ENCODE data around the gene GSTM3.

Gene GSTM3

DNA sequence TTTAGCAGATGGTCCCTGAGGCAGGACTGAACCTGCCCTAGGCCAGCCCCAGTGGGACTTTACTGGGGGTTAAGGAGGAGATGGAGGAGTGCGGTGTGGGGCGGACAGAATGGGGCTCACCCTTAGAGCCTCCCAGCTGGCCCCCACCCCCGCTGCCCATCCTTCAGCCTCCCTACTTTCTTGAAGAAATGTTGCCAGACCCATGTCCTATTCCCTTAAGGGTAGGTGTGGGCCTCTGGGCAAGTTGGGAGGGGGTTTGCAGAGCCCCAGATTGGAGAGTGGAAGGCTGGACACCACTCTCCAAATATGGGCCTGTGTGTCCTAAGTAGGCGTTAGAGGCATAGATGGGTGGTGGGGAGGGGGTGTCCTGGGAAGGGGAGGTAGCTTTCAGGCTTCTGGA is 42.1 kb upstream of the GSTM3 start:
- no peak for DNase-seq (ENCODE audit: low read depth in 1 of 2, low spot score in 1 of 2)
- no peak for TF ChIP-seq JUND (IDR thresholded peaks at IDR 0.05; ENCODE audit: low read depth)
- in situ Hi-C loops (cut with HindIII; ENCODE audit: low pct_unique_long_range_greater_than_20kb, low sequenced_read_pairs) = no loop called here

DNA sequence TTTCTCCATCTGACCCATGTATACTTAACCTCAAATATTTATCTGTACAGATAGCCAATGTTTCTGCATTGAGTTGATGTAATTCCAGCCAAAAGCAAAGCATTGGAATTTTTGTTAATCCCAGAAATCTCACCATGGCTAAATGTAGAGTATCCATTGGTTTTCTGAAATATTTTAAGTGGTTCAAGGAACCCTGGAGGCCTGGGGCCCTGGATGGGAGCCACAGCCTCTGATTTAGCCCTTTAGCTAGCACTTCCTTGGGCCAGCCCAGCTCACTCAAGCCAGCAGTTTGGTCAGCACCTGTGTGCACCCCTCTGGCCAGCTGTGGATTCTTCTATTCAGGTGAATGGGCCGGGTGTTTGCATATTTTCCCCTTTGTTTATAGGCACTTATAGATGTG is 41.7 kb upstream of the GSTM3 start:
- TF ChIP-seq JUND (IDR thresholded peaks at IDR 0.05; ENCODE audit: low read depth) = no peak
- DNase-seq (ENCODE audit: low read depth in 1 of 2, low spot score in 1 of 2) = peak in 1 of 2 experiments; percentile 14
- in situ Hi-C loops (cut with HindIII; ENCODE audit: low pct_unique_long_range_greater_than_20kb, low sequenced_read_pairs) = no loop called here

DNA sequence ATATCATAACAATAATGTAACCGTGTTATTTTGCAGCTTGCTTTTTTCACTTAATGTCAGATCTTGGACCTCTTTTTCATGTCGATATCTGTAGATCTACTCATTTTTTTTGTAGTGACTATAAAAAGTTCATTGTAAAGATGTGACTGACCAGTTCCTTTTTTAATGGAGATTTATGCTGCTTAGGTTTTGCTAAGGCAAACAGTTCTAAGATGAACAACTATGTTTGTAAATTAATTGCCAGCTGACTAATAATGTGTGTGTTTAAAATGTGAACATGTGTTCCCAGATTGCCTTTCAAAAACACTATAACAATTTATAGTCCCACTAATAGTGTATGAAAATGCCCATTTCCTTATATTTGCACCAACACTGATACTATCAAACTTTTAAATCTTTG is 41.0 kb upstream of the GSTM3 start:
- in situ Hi-C loops (cut with HindIII; ENCODE audit: low pct_unique_long_range_greater_than_20kb, low sequenced_read_pairs) = no loop called here
- no peak for TF ChIP-seq JUND (IDR thresholded peaks at IDR 0.05; ENCODE audit: low read depth)
- DNase-seq (ENCODE audit: low read depth in 1 of 2, low spot score in 1 of 2) = no peak

DNA sequence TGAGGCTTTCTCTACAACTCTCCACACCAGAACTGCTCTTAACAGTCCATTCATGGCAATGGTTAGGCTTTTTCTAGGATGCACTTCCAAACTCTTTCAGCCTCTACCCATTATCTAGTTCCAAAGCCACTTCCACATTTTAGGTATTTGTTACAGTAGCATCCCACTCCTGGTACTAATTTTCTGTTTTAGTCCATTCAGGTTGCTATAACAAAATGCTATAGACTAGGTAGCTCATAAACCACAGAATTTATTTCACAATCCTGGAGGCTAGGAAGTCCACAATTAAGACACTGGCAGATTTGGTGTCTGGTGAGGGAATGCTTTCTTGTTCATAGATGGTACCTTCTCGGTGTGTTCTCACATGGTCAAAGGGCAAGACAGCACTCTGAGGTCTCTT is 40.1 kb upstream of the GSTM3 start:
- no peak for DNase-seq (ENCODE audit: low read depth in 1 of 2, low spot score in 1 of 2)
- in situ Hi-C loops (cut with HindIII; ENCODE audit: low pct_unique_long_range_greater_than_20kb, low sequenced_read_pairs) = no loop called here

DNA sequence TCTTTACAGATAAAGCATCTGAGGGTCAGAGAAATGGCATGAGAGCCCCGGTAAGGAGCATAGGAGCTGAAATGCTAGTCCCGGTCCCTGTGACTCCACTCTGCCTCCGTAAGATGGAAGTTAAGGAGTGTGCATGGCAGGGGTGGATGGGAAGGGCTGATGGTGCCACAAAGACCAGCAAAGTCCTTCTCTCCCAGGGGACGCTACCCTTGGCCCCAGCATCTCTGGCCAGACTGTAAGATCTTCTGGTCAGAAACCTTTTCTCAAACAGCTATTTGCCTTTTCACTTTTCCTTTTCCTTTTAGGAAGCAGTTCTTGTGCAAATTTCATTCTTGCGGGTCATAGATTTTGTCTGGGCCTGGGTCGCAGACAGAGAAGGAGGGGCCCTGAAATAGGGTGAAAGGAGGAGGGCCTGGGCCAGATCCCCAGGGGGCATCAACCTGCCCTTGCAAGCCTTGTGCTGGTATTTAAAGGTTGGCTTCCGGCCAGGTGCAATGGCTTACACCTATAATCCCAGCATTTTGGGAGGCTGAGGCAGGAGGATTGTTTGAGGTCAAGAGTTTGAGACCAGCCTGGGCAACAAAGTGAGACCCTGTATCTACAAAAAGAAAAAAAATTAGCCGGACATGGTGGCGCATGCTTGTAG is 37.3 kb upstream of the GSTM3 start:
- no peak for TF ChIP-seq JUND (IDR thresholded peaks at IDR 0.05; ENCODE audit: low read depth)
- in situ Hi-C loops (cut with HindIII; ENCODE audit: low pct_unique_long_range_greater_than_20kb, low sequenced_read_pairs) = no loop called here
- DNase-seq (ENCODE audit: low read depth in 1 of 2, low spot score in 1 of 2) = no peak

More for the DNA sequence above, 40.1 kb upstream of the GSTM3 start:
- TF ChIP-seq JUND (IDR thresholded peaks at IDR 0.05; ENCODE audit: low read depth) = no peak

DNA sequence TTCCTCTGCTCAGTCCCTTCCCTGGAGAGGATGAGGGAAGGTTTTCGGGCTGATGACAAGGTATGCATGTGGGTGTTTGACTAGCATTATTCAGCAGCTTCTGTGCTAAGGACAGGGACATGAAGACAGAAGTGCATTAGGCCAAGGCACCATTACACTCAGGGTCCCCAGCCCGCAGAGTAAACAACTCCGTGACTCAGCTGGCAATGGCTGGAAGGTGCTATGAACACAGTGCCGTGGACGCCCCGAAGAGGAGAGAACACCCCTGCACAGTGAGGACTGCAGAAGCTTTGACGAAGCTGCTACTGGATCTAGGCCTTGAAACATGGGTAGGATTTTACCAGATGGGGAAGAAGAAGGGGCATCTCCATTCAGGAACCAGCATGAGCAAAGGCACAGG is 36.6 kb upstream of the GSTM3 start:
- in situ Hi-C loops (cut with HindIII; ENCODE audit: low pct_unique_long_range_greater_than_20kb, low sequenced_read_pairs) = no loop called here
- DNase-seq (ENCODE audit: low read depth in 1 of 2, low spot score in 1 of 2) = no peak
- no peak for TF ChIP-seq JUND (IDR thresholded peaks at IDR 0.05; ENCODE audit: low read depth)

DNA sequence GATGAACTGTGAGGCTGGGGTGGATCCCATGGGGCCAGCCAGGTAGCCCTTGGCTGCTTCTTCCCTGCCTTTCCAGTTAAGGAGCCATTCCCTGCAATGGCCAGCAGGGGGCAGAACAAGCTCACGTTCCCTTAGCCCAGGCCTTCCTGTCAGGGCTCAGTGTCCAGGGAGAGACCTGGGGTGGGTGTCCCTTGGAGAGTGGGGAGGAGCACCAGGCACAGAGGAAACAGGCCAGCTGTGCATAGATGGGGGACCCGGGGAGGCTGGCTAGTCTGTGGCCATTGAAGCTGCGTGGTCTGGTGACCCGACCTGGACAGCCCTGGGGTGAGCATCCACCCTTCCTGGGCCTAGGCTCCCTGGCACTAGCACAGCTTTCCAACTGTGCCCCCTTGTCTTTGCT is 36.1 kb upstream of the GSTM3 start:
- no peak for TF ChIP-seq JUND (IDR thresholded peaks at IDR 0.05; ENCODE audit: low read depth)
- peak; percentile 30 to 82 for DNase-seq (ENCODE audit: low read depth in 1 of 2, low spot score in 1 of 2)
- in situ Hi-C loops (cut with HindIII; ENCODE audit: low pct_unique_long_range_greater_than_20kb, low sequenced_read_pairs) = no loop called here

DNA sequence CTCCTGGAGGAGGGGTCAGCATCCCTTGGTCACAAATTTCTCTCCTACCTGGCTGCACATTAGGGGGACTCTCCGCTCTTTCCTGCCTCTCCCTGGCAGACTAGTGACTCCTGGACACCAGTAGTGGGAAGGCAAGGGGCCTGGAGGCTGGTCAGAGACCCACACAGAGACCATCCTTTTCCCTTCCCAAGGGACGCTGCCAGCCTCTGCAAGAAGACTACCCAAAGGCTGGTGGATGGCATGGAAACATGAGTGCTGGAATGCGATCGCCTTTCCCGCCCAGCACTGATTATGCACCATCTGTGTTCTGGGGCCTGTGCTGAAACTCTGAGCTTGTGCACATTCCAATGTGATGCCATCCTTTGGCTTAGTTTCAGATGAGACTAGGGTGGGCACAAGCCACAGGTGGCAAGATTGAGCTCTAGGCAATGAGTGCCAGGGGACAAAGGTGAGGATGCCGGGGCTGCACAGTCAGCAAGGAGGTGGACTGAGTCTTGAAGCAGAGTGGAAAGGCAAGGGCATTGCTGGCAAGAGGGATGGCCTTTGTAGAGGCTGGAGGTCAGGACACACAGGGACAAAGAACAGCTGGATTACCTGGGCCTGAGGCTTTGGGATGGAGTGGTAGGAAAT is 35.5 kb upstream of the GSTM3 start:
- in situ Hi-C loops (cut with HindIII; ENCODE audit: low pct_unique_long_range_greater_than_20kb, low sequenced_read_pairs) = no loop called here
- TF ChIP-seq JUND (IDR thresholded peaks at IDR 0.05; ENCODE audit: low read depth) = no peak
- DNase-seq (ENCODE audit: low read depth in 1 of 2, low spot score in 1 of 2) = no peak

DNA sequence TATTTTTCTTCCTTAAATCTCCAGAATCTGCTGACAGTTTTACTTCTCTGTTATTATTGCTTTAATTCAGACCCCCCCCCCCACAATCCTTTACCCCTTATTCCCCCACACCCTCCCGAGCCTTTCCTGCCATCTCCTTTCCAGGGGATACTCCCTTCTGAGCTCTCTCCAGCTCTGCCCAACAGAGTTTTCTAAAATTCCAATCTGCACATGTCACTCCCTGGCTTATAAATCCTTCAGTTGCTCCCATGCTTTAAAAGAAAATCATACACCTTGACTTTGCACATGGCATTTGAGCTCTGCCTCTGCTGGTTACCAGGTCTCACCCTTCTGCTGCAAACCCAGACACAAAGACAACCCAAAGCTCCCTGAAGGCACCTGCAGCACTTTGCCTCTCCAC is 34.6 kb upstream of the GSTM3 start:
- no peak for TF ChIP-seq JUND (IDR thresholded peaks at IDR 0.05; ENCODE audit: low read depth)
- no peak for DNase-seq (ENCODE audit: low read depth in 1 of 2, low spot score in 1 of 2)
- in situ Hi-C loops (cut with HindIII; ENCODE audit: low pct_unique_long_range_greater_than_20kb, low sequenced_read_pairs) = no loop called here

DNA sequence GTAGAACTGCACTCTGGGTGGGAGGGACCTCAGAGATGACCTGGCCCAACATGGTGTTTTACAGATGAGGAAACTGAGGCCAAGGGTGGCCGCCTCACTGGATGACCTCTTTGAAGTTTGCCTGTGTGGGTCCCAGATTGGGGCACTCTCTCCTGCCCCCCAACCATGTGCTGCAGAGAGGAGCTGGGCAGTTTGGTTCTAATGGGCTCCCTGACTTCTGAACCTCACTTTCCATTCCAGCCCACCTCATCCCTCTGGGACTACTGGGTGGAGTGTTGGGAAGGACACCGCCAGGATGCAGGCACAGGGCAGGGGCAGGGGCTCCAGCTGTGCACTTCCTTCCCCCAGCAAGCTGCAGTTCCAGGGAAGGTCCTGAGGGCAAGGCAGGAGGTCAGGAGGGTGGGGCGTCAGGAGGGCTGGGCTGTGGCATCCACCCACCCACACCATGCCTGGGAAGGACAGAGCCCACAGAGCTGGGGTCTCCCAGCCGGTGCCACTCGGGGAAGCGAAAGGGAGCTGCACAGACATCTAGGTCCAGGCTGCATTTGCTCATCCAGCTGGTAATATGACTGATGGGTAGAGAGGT is 33.2 kb upstream of the GSTM3 start:
- no peak for TF ChIP-seq JUND (IDR thresholded peaks at IDR 0.05; ENCODE audit: low read depth)
- no peak for DNase-seq (ENCODE audit: low read depth in 1 of 2, low spot score in 1 of 2)
- in situ Hi-C loops (cut with HindIII; ENCODE audit: low pct_unique_long_range_greater_than_20kb, low sequenced_read_pairs) = no loop called here

DNA sequence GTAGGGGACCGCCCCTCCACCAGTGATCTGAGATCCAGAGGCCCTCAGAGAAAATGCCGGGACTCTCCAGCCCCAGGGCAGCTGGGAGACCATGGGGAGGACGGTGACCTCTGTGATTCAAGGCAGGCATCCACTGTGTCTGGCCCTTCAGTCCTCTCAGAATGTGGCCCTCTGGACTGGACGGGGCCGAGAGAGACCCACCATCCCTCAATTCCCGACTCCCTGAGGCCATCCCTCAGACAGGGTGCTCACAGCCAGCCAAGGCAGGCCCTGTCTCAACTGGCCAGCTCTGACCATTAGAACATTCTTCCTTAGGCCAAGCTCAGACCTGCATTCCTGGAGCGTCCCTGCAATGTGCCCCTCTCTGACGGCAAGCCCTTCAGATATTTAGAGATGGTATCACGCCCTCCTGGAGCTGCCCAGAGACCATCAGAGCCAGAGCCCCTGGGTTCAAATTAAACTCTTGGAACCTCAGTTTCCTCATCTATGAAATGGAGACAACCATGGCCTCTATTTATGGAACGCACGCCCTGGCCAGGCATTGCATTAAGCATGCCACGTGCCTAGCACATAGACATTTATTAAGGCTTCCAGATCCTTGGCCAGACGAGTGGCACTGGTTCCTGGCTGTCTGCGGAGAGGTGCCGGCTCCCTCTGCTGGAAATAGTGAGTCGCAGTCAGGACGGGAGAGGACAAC is 32.5 kb upstream of the GSTM3 start:
- DNase-seq (ENCODE audit: low read depth in 1 of 2, low spot score in 1 of 2) = peak; percentile 42 to 92
- in situ Hi-C loops (cut with HindIII; ENCODE audit: low pct_unique_long_range_greater_than_20kb, low sequenced_read_pairs) = no loop called here
- TF ChIP-seq JUND (IDR thresholded peaks at IDR 0.05; ENCODE audit: low read depth) = no peak

DNA sequence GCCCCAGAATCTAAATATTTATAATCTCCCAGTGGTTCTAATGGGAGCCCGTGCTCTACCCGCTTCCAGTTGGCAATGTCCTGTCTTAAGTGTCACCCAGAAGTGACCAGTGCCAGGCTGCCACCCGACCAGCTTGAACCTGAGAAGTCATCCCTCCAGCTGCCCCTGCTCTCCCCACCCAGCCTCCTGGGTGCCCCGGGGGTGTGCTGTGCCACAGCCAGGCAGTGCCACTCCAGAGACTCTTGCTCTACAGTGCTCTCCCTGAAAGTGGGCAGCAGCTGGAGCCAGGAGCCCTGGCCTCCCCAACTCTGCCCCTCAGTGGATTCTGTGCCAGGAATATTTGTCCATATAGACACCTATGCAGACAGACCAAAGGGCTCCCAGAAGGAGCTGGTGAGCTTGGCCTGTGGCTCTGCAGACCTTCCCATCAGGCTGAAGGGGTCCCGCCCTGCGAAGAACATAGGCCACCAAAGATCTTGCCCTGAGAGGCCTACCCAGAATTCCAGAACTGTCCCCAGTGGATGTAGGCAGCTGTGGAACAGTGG is 31.9 kb upstream of the GSTM3 start:
- DNase-seq (ENCODE audit: low read depth in 1 of 2, low spot score in 1 of 2) = no peak
- in situ Hi-C loops (cut with HindIII; ENCODE audit: low pct_unique_long_range_greater_than_20kb, low sequenced_read_pairs) = no loop called here
- no peak for TF ChIP-seq JUND (IDR thresholded peaks at IDR 0.05; ENCODE audit: low read depth)

All from T47D (cell line).